Measurements from ENCODE around the gene VAMP3.
"Not testable (repeated sequence)": the region's sequence is repeated elsewhere in the genome, so short reads cannot be mapped to it uniquely, and the experiment has no call there.

Gene VAMP3

DNA sequence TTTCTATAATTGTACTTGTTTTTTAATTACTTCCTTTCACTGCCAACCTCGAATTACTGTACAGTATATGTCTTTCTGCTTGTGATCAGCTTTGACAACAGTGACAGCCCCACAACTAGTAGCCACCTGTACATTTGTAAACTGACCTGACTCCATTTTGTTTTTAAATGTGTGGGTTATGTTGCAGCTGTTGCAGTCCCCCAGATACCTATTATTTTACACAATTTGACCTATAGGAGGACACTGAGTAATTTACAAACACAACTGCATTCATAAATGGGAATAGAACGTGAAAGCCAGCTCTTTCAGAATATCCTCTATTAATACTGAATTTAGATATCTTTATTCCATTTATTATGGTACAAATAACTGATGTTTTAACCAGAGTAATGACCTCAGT, 2.5 kb upstream of the VAMP3 start:
- DNase-seq (ENCODE audit: low read depth in 2 of 2), result no peak

DNA sequence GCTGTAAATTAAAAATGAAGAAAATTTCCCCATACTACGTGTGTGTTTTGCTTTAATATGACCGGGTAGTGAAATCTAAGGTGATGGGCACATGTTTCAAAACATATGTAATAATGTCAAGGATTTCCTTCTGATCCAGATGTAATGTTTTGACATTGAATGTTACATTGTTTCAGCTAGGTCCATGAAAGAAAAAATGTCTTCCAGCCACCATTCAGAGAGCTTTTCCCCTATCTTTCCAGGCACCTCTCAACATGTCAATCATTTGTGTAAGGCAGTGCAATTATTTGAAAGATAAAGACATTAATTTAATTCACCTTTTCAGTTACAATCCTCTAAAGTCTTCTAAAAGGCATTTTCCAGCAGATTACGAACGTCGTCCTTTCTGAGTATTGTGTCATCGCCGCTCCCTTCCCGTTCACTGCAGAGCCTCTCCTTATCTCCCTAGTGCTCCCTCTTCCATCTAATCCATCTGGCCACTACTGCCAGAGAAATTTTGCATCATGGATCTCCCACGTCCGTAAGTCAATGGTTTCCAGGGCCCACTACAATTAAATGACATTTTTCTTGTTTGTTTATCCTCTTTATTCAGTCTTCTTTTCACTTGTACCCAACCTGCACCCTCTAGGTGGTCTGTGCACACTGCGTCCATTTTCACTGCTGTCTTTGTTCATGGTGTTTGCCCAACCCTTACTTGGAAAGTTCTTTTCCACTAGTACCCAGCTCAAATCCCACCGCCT, 1.3 kb upstream of the VAMP3 start:
- DNase-seq (ENCODE audit: low read depth in 2 of 2), result no peak

DNA sequence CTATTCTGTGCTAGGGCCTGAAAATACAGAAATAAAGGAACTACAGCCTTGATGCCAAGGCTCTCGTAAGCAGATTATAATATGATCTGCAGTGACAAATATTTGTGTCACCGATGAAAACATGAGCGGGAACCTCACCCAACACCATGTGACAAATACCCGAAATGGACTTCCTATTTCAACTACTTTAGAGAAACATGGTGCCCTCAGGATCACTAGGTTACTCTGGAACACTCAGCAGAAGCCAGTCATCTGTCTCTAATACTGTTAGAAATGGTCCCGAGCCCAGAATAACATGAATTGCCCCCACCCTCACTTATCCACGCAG, 463 bp upstream of the VAMP3 start:
- no peak for DNase-seq (ENCODE audit: low read depth in 2 of 2)

DNA sequence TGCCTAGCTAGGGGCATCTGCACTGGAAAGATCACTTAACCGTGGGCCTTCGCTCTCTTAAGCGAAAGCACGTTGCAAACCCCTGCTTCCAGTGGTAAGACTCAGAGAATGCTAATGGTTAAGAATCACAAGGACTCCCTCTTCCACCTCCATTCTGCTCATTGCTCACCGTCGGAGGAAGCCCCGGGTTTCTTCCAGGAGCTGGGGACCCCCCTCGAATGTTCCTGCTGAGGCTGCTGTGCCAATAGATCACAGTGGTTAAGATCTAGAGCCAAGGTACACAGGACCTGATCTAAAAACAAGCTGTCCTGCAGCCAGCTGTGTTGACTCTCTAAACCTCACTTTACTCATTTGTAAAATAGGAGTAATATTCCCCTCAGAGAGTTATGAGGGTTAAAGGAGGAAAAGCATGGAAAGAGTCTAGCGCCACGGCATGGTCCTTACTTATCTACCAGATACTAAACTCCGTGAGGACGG, 765 bp downstream of the VAMP3 start:
- no peak for DNase-seq (ENCODE audit: low read depth in 2 of 2)

DNA sequence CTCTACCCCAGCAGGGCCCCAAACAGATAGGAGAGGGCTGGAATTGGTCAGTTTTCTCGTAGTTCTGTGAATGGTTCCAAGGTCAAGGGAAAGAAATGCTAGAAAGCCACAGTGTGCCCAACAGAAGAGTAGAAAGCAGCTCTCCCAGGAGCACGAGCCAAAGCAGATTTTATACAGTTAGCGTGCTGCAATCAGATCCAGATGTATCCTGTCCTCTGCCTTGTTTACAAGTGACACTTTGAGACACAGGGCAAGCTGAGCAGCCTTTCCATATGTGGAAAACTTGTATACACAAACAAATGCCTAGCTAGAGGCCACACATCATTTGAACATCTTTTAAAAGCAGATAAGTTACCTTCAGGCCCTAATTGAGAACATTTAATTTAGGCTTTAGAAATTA, 6.5 kb downstream of the VAMP3 start:
- DNase-seq (ENCODE audit: low read depth in 2 of 2), result no peak

DNA sequence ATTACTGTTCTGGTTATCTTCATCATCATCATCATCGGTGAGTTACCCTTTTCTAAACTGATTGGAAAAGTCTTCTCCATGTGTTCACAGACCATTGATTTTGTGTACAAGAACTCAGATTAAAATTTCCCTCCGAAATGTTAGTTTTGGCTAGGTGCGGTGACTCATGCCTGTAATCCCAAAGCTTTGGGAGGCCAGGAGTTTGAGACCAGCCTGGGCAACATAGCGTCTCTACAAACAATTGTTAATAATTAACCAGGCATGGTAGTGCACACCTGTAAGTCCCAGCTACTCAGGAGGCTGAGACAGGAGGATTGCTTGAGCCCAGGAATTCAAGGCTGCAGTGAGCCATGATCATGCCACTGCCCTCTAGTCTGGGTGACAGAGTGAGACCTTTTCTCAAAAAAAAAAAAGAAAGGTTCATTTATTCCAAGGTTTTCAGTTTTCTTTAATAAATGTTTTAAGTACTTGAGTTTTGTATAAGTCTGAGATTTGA, 7.1 kb downstream of the VAMP3 start:
- DNase-seq (ENCODE audit: low read depth in 2 of 2), result no peak

DNA sequence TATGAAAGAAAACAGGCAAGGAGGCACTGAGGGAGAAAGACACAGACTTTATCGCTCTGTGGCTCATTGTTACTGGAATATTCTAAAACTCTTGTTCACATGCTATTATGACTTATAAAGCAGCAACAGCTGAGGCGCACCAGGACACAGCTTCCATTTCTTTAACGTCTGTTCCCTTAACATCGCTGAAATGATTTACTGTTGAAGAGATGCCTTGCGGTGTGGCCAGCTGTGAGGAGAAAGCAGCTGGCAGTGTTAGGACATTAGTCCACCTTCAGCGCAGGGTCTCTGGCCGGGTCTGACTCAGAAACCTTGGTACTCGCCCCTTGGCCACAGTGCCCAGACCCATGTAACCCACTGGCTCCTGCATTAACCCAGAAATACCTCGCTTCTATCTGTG, 9.9 kb downstream of the VAMP3 start:
- DNase-seq (ENCODE audit: low read depth in 2 of 2), result no peak

DNA sequence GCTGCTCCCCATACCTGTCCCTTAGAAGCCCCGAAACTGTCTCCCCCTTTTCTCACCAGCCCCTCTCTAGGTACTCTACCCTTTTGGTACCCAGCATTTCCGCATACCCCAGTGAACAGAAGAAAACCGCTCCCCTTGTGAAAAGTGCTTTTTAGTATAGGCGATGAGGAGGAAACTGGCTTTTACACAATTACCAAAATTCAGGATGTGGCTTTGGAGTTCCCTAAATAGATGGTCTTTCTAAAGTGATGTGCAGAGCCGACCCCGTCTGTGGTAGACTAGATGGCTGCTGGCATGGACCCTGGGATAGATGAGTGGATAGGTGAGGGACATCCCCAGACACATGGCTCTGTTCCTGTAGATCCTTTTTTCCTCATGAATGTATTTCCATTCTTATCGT, 10.4 kb downstream of the VAMP3 start:
- DNase-seq (ENCODE audit: low read depth in 2 of 2), result no peak

DNA sequence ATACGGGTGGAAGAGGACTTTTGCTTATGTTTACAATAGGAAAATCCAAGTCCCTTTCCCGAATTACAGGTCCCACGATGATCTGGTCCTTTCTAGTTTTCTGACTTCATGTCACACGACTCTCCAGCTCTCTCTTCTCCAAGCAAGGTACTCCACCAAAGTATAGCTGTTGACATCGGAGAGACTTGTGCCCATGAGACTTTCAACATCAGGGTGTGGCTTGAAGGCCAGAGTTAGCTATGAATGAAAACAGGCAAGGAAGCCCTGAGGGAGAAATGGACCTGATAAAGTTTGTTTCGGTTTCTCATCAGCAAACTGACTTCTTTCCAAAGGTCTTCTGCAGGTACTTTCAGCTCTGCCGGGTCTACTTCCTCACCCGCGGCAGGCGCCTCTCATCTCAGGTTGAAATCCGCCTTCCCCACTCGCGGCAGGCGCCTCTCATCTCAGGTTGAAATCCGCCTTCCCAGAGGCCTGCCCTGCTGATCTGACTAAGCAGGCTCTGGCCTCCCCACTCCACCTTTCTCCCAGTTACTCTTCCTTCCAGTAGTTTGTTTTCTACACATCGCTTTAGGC, 10.9 kb downstream of the VAMP3 start:
- no peak for DNase-seq (ENCODE audit: low read depth in 2 of 2)

DNA sequence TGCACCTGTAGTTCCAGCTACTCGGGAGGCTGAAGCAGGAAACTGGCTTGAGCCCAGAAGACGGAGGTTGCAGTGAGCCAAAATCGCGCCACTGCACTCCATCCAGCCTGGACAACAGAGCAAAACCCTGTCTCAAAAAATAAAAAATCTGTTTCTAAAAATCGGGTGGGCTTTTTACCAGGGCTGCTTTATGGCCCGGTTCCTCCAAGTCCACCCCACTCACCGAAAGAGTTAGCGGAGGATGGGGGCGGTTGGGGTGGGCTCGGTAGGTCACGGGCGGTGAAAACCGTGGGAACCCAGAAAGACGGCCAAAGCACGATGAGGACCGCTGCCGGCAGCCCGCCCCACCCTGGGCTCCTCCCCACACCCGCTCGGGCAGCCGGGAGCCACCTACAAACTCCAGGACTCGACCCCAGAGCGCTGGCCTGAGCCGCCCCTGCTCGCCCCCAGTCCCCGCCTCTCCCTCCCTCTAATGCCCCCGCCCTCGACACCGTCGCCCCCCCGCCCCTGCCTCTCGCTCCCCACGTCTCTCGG, 12.1 kb downstream of the VAMP3 start:
- peak in 1 of 2 donors; percentile 8 for DNase-seq (ENCODE audit: low read depth in 2 of 2)

DNA sequence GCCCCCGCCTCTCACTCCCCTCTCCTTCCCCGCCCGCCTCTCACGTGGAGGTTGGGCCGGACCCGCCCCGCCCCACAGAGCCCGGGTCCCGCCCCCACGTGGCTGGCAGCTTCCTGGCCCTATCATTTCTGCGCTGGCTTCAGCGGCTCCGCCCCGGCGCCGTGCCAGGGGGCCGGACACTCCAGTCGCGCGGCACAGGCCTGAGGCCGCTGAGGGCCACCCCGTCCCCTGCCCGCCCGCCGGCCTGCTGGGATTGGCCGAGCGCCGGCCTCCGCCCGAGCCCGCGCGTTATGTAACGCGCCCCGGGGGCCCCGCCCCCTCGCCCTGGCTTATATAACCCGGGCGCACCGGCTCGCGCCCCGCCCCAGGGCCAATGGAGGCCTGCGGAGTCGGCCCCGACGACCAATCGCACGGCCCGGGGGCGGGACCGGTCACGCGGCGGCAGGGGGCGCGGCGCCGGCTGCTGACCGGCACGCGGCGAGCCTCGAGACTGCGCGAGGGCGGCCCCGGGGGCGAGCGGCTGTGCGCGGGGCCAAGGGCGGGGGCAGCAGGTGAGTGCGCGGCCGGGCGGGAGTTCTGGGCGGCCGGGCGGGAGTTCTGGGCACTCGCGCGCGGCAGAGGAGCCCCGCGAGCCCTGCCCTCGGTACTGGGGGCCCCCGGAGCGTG, 12.9 kb downstream of the VAMP3 start, which contains the start of gene PER3:
PER3 (plus strand) TSS at position 466 of the 666 bp plus-strand sequence. CDS start 587 bp downstream, outside the sequence.
- peak; percentile 79 to 83 for DNase-seq (ENCODE audit: low read depth in 2 of 2)

DNA sequence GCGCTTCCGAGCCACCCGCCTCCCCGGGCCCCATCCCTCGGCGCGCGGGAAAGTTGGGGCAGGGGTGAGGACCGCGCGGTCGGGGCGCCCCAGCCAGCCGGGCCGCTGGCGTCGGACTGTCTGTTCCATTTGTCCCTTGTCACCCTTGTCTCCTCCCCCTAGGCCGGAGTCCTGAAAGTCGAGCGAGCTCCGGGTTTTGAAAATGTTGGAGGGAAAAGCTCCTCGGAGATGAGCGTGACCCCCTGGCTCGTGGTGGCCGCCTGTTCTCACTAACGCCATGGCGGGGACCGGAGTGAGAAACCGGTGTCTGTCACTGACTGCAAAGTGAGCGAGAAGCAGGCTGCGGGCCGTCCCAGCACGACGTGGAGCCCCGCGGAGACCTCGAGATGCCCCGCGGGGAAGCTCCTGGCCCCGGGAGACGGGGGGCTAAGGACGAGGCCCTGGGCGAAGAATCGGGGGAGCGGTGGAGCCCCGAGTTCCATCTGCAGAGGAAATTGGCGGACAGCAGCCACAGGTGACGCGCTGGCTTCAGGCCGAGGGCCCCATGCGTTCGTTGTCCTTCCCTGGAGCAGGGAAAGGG, 13.5 kb downstream of the VAMP3 start:
- DNase-seq (ENCODE audit: low read depth in 2 of 2), result no peak

DNA sequence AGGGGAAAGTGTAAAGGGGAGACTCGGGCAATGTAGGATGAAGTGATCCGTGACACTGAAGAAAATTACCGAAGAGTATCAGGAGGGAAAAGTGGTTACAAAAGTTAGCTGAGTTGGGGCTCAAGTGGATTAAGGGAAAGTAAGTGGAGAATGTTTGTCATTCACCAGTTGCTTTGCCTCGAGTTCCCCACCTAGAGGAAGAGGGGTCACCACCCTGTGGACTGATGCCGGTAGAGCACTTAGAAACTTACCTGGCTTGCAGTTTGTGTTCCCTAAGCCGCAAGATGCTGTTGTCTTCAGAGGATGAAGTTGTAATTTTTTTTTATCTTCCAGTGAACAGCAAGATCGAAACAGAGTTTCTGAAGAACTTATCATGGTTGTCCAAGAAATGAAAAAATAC, 14.0 kb downstream of the VAMP3 start:
- DNase-seq (ENCODE audit: low read depth in 2 of 2), result no peak

DNA sequence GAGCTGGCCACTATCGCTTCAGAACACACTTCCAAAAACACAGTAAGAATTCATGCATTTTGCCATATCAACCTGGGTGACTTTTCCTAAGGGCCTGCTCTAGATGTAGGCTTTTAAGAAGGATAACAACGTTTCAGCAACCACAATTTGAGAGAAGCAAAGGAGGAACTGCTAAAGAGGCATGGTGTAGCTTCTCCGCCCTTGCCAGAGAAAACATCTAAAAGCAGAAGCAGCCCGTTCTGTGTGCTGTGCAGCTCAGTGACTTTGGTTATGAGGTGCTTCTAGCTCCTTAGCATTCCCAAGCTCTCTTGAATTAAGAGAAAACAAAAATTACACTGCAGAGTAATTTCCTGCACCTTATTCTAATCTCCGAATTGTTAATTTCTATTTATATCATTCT, 15.7 kb downstream of the VAMP3 start:
- DNase-seq (ENCODE audit: low read depth in 2 of 2), result no peak

DNA sequence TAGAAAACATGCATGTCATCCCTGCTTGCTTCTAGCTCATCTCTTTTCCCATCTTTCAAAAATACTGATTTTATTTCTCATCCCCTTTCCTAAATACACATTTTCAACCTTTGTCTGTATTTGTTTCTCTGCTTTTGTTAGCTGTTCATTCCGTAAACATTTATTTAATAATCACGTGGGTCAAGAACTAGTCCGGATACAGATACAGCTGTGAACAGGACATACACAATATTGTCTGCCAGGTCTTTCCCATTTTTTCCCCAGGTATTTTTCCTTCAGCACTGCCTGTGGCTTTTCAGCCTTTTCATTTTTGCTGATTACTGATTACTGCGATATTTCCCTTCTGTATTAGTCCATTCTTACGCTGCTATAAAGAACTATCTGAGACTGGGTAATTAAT, 18.7 kb downstream of the VAMP3 start:
- DNase-seq (ENCODE audit: low read depth in 2 of 2), result no peak

DNA sequence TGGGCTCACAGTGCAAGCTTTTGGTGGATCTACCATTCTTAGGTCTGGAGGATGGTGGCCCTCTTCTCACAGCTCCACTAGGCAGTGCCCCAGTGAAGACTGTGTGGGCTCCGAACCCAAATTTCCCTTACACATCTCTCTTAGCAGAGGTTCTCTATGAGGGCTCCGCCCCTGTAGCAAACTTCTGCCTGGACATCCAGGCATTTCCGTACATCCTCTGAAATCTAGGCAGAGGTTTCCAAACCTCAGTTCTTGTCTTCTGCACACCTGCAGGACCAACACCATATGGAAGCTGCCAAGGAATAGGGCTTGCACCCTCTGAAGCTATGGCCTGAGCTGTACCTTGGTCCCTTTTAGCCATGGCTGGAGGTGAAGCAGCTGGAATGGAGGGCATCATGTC, 19.9 kb downstream of the VAMP3 start:
- DNase-seq (ENCODE audit: low read depth in 2 of 2), result not testable (repeated sequence)

DNA sequence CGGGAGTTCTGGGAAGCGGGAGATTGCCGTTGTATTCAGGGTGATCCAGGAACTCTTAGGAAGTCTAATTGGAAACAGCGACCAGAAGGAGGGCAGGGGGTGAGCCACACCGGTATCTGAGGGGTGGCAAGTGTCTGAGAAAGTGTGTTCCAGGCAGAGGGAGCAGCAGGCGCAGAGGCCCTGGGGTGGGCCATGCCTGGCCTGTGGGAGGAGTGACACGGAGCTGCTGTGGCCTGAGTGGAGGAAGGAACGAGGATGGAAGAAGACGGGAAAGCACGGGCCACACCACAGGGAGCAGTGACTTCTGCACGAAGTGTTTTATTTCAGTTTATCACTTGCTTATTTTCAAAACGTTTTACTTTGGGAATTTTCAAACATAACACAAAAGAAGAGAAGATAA, 24.3 kb downstream of the VAMP3 start:
- DNase-seq (ENCODE audit: low read depth in 2 of 2), result no peak

DNA sequence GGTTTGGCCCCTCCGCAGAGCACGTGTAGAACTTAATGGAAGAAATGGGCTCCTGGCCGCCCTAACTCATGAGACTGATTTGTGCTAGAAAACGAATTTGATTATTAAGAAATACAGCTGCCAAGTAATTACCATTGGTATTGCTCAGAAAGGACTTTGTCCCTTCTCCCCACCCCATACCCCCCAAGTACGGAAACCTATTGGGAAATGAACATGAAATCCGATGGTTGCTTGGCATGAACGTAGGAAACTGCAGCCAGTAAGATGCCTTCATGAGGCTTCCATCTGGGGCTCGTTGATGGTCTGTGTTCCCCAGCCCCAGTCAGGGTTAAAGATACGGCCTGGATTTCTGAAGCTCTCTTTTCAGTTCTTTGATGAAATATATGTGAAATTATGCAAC, 34.4 kb downstream of the VAMP3 start:
- no peak for DNase-seq (ENCODE audit: low read depth in 2 of 2)

DNA sequence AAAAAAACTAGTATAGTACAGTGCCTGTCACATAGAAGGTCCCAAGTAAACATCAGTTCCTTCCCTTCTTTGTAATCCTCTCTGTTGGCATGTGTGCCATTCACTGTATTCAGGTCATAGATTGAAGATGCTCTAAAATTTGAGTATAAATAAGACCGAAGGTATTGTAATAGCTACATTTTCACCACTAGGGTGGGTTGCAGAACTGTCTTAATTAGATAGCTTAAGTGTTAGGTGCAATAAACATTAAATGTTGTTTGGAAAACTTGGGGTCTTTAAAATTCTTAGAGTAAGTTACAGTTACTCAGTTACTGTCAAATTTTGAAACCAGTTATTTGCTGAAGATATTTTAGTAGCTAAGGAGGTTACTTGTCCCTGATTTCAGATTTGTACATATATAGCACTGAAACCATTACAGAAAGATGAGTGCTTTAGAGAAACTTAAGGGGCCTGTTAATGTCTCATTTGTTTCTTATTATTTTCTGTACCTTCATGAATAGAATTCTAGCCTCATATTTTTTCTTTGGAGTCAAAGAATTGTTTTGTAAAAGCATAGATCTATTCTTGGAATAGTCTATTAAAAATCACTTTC, 37.3 kb downstream of the VAMP3 start:
- DNase-seq (ENCODE audit: low read depth in 2 of 2), result no peak

DNA sequence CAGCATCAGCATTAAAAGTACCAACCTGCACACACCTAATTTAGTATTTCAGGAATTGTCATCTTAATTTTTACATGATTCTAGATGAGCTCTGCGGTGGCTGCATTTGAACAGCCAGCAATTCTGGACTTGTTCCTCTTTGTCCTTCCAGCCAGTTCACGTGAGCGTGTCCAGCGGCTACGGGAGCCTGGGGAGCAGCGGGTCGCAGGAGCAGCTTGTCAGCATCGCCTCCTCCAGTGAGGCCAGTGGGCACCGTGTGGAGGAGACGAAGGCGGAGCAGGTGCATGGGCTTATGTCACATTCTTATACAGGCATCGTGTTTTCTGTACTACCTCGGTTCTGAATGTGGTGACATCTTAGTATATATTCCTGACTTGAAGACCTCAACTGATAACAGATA, 38.6 kb downstream of the VAMP3 start:
- DNase-seq (ENCODE audit: low read depth in 2 of 2), result no peak

DNA sequence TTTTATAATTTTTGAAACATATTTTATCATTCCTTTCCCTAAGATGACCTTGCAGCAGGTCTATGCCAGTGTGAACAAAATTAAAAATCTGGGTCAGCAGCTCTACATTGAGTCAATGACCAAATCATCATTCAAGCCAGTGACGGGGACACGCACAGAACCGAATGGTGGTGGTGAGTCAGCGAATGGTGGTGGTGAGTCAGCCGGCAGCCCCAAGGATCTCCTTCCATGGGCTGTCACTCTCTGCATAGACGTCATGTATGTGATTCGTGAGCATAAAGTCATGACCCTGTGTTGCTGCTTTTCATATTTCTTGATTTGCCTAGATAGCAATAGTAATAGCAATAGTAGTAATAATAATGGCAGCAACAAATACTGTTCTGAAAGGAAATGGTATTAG, 39.3 kb downstream of the VAMP3 start:
- peak in 1 of 2 donors; percentile 26 for DNase-seq (ENCODE audit: low read depth in 2 of 2)

DNA sequence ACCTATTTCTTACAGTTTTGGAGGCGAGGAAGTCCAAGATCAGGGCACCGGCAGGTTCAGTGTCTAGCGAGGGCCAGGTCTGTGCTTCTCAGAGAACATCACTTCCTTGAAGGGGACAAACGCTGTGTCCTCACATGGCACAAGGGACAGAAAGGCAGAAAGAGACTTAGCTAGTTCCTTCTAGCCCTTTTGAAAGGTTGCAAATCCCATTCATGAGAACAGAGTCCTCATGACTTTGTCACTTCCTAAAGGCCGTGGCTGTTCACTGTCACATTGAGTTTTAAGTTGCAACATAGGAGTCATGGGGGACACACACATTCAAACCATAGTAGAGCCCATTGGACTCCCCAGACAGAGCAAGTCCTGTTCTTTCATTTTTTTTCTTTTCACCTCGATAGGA, 40.4 kb downstream of the VAMP3 start:
- DNase-seq (ENCODE audit: low read depth in 2 of 2), result no peak
